Naive thymus-derived CD8-positive, alpha-beta T cell (primary cell): Measurements from ENCODE around the gene PSG6. TPM values are rescaled to one million over a fixed set of nuclear protein-coding genes. Genes with fewer than 3 reads are reported as not detected.
A peak's percentile ranks its signal among the peaks of the same experiment; 100 is the strongest.
"Not testable (repeated sequence)": the region's sequence is repeated elsewhere in the genome, so short reads cannot be mapped to it uniquely, and the experiment has no call there.

Source experiments
- ATAC-seq, 2 donors: fragments of 150-1000 bp; cut with Tn5 transposase in 1 of 2; sonication (Bioruptor Pico), chemical (Tn5 transposase) in 1 of 2; 1 replicate in 1 of 2; 2 replicates in 1 of 2; pipeline ENCODE4 v1.10.0; 2021; ENCODE audit warnings: mild to moderate bottlenecking in 2 of 2, moderate library complexity in 2 of 2
- POLR2A ChIA-PET: fragments of 350-600 bp; sonication (Branson Sonifier 250); formaldehyde crosslinking; loops from one replicate; lab custom pipeline; 2021; ENCODE audit warnings: antibody characterized with exemption; lab: Charles Lee
- DNase-seq, 10 donors: peaks; one replicate each; pipeline versions ENCODE4 v3.0.0 to v3.0.0-alpha.2; 2020 to 2022
- H3K27ac Mint-ChIP-seq, 10 donors: one replicate each; pipeline ENCODE4 v1.8.0; 2020 to 2022; ENCODE audit warnings: mild to moderate bottlenecking in 10 of 10, mixed read lengths in 10 of 10, moderate library complexity in 4 of 10, inconsistent platforms in 1 of 10
- H3K27me3 Mint-ChIP-seq, 5 donors: one replicate each; pipeline ENCODE4 v1.8.0; 2021 to 2022; ENCODE audit warnings: mixed read lengths in 5 of 5
- H3K36me3 Mint-ChIP-seq, 3 donors: one replicate each; pipeline ENCODE4 v1.8.0; 2020 to 2022; ENCODE audit warnings: mixed read lengths in 3 of 3, mild to moderate bottlenecking in 2 of 3, inconsistent platforms in 1 of 3
- H3K4me1 Mint-ChIP-seq, 4 donors: one replicate each; pipeline ENCODE4 v1.8.0; 2021 to 2022; ENCODE audit warnings: mixed read lengths in 4 of 4
- H3K4me3 Mint-ChIP-seq, 10 donors: one replicate each; pipeline ENCODE4 v1.8.0; 2020 to 2022; ENCODE audit warnings: mild to moderate bottlenecking in 10 of 10, mixed read lengths in 10 of 10, moderate library complexity in 6 of 10, inconsistent platforms in 1 of 10
- H3K9me3 Mint-ChIP-seq, 9 donors: one replicate each; pipeline ENCODE4 v1.8.0; 2020 to 2022; ENCODE audit warnings: mixed read lengths in 9 of 9, mild to moderate bottlenecking in 3 of 9, inconsistent platforms in 1 of 9, moderate library complexity in 1 of 9
- polyA plus RNA-seq, 3 donors: library from polyadenylated mRNA; unstranded; fragments of 300-500 nt; fragmentation: Illumina TruSeq; gene quantifications; one replicate each; pipeline ENCODE4 v1.2.3, GENCODE V29; 2021
- total RNA-seq, 8 experiments: library from RNA in 2 of 8; stranded (reverse) in 2 of 8; gene quantifications; one replicate each; pipeline ENCODE4 v1.2.3 and lab custom pipeline; 2021 to 2026

Gene PSG6
- total RNA-seq: not detected
- not detected for polyA plus RNA-seq
- total RNA-seq (lab: John Stamatoyannopoulos, UW): 0 reads per million in 6 experiments

- H3K4me3 Mint-ChIP-seq, H3K36me3 Mint-ChIP-seq, H3K4me1 Mint-ChIP-seq, ATAC-seq, POLR2A ChIA-PET, H3K27ac Mint-ChIP-seq, DNase-seq, H3K9me3 Mint-ChIP-seq: not testable (repeated sequence)
- peaks cover 1 to 45% (median 13%) of the 10 kb centered on the region in 5 donors for H3K27me3 Mint-ChIP-seq
Observed at GRCh38 chr19:42917634-42918033, at the start of gene PSG6. Gene PSG6, minus strand, starts transcription at chr19:42917894. Its CDS starts 102 bp downstream, at chr19:42917792.

- ATAC-seq (no peak), DNase-seq (no peak)
- Mint-ChIP-seq H3K27me3 (peaks cover 9 to 34% (median 15%) of the 10 kb centered on the region in 5 donors), H3K27ac (no peak overlapping the region), H3K4me3 (no peak overlapping the region), H3K9me3 (peaks cover 0 to 8% (median 0%) of the 10 kb centered on the region in 9 donors), H3K4me1 (no peaks in the 10 kb centered on the region), H3K36me3 (no peaks in the 10 kb centered on the region)
- POLR2A ChIA-PET: no interaction called here
Observed at GRCh38 chr19:42965176-42965575, 47.5 kb upstream of the PSG6 start.

- peaks cover 0 to 4% (median 0%) of the 10 kb centered on the region in 3 donors for H3K36me3 Mint-ChIP-seq
- no peaks in the 10 kb centered on the region for H3K4me1 Mint-ChIP-seq
- ATAC-seq: no peak
- POLR2A ChIA-PET: no interaction called here
- DNase-seq: no peak
- no peak overlapping the region for H3K27ac Mint-ChIP-seq
- H3K9me3 Mint-ChIP-seq: peaks cover 0 to 8% (median 2%) of the 10 kb centered on the region in 9 donors
- no peak overlapping the region for H3K4me3 Mint-ChIP-seq
- peaks cover 8 to 24% (median 15%) of the 10 kb centered on the region in 5 donors for H3K27me3 Mint-ChIP-seq
Observed at GRCh38 chr19:42961119-42961518, 43.4 kb upstream of the PSG6 start.

- POLR2A ChIA-PET, H3K4me3 Mint-ChIP-seq, DNase-seq, H3K4me1 Mint-ChIP-seq, ATAC-seq, H3K9me3 Mint-ChIP-seq, H3K36me3 Mint-ChIP-seq: not testable (repeated sequence)
- peak overlapping the region in 1 of 10 donors; percentile 78 for H3K27ac Mint-ChIP-seq
- H3K27me3 Mint-ChIP-seq: peaks cover 7 to 41% (median 12%) of the 10 kb centered on the region in 5 donors
Observed at GRCh38 chr19:42952126-42952525, 34.4 kb upstream of the PSG6 start.

- peak overlapping the region in 1 of 10 donors; percentile 44 for H3K27ac Mint-ChIP-seq
- H3K4me1 Mint-ChIP-seq, DNase-seq, H3K4me3 Mint-ChIP-seq, POLR2A ChIA-PET, ATAC-seq, H3K9me3 Mint-ChIP-seq, H3K36me3 Mint-ChIP-seq: not testable (repeated sequence)
- H3K27me3 Mint-ChIP-seq: peaks cover 7 to 36% (median 8%) of the 10 kb centered on the region in 5 donors
Observed at GRCh38 chr19:42951476-42951875, 33.8 kb upstream of the PSG6 start.

- ATAC-seq (no peak), DNase-seq (no peak)
- H3K27ac Mint-ChIP-seq: no peak overlapping the region
- no peak overlapping the region for H3K4me3 Mint-ChIP-seq
- no peaks in the 10 kb centered on the region for H3K9me3 Mint-ChIP-seq
- H3K4me1 Mint-ChIP-seq: peaks cover 0 to 2% (median 0%) of the 10 kb centered on the region in 4 donors
- POLR2A ChIA-PET: no interaction called here
- H3K36me3 Mint-ChIP-seq: no peaks in the 10 kb centered on the region
- H3K27me3 Mint-ChIP-seq: peaks cover 19 to 48% (median 28%) of the 10 kb centered on the region in 5 donors
Observed at GRCh38 chr19:42942187-42942789, 24.6 kb upstream of the PSG6 start.

GRCh38 chr19:42937107-42937506 lies 19.4 kb upstream of the PSG6 start, which contains the start of gene PSG7:
Gene PSG7, minus strand, starts transcription at chr19:42937207. Its CDS starts 131 bp downstream, at chr19:42937076.
- H3K4me3 Mint-ChIP-seq, ATAC-seq, H3K9me3 Mint-ChIP-seq, H3K4me1 Mint-ChIP-seq, DNase-seq, POLR2A ChIA-PET, H3K36me3 Mint-ChIP-seq: not testable (repeated sequence)
- Mint-ChIP-seq H3K27ac (peak within 1 kb of the TSS in 3 of 10 donors; percentile 6 to 59 (median 37)), H3K27me3 (peaks cover 12 to 50% (median 25%) of the 10 kb centered on the region in 5 donors)

GRCh38 chr19:42934726-42935125 lies 17.0 kb upstream of the PSG6 start:
- H3K9me3 Mint-ChIP-seq, H3K27ac Mint-ChIP-seq, H3K4me1 Mint-ChIP-seq, DNase-seq, H3K36me3 Mint-ChIP-seq, POLR2A ChIA-PET, ATAC-seq, H3K4me3 Mint-ChIP-seq: not testable (repeated sequence)
- peaks cover 9 to 48% (median 25%) of the 10 kb centered on the region in 5 donors for H3K27me3 Mint-ChIP-seq

GRCh38 chr19:42934183-42934582 lies 16.5 kb upstream of the PSG6 start:
- peaks cover 5 to 48% (median 22%) of the 10 kb centered on the region in 5 donors for H3K27me3 Mint-ChIP-seq
- POLR2A ChIA-PET, H3K36me3 Mint-ChIP-seq, H3K4me1 Mint-ChIP-seq, H3K4me3 Mint-ChIP-seq, H3K27ac Mint-ChIP-seq, H3K9me3 Mint-ChIP-seq, ATAC-seq, DNase-seq: not testable (repeated sequence)

GRCh38 chr19:42933412-42933811 lies 15.7 kb upstream of the PSG6 start:
- H3K27ac Mint-ChIP-seq, H3K36me3 Mint-ChIP-seq, DNase-seq, POLR2A ChIA-PET, H3K4me3 Mint-ChIP-seq, H3K9me3 Mint-ChIP-seq, ATAC-seq, H3K4me1 Mint-ChIP-seq: not testable (repeated sequence)
- peaks cover 7 to 50% (median 20%) of the 10 kb centered on the region in 5 donors for H3K27me3 Mint-ChIP-seq

GRCh38 chr19:42932485-42933101 lies 14.9 kb upstream of the PSG6 start:
- H3K36me3 Mint-ChIP-seq, DNase-seq, ATAC-seq, POLR2A ChIA-PET, H3K9me3 Mint-ChIP-seq, H3K27ac Mint-ChIP-seq, H3K4me3 Mint-ChIP-seq, H3K4me1 Mint-ChIP-seq: not testable (repeated sequence)
- peaks cover 7 to 45% (median 13%) of the 10 kb centered on the region in 5 donors for H3K27me3 Mint-ChIP-seq

GRCh38 chr19:42930214-42930613 lies 12.5 kb upstream of the PSG6 start:
- H3K36me3 Mint-ChIP-seq, H3K9me3 Mint-ChIP-seq, H3K4me1 Mint-ChIP-seq, POLR2A ChIA-PET, ATAC-seq, H3K4me3 Mint-ChIP-seq, H3K27ac Mint-ChIP-seq: not testable (repeated sequence)
- peak in 1 of 10 donors; percentile 66 for DNase-seq
- peaks cover 11 to 35% (median 16%) of the 10 kb centered on the region in 5 donors for H3K27me3 Mint-ChIP-seq

GRCh38 chr19:42928896-42929295 lies 11.2 kb upstream of the PSG6 start:
- H3K27me3 Mint-ChIP-seq: peaks cover 11 to 35% (median 15%) of the 10 kb centered on the region in 5 donors
- ATAC-seq (no peak), DNase-seq (no peak)
- no peak overlapping the region for H3K27ac Mint-ChIP-seq
- H3K36me3 Mint-ChIP-seq: no peaks in the 10 kb centered on the region
- no peaks in the 10 kb centered on the region for H3K9me3 Mint-ChIP-seq
- H3K4me1 Mint-ChIP-seq: no peaks in the 10 kb centered on the region
- POLR2A ChIA-PET: no interaction called here
- no peak overlapping the region for H3K4me3 Mint-ChIP-seq
